Activated T-cell treated with anti-CD3 and anti-CD28 coated beads, Interleukin-2, amount 50 U/mL, for 72 hours (primary cell): ENCODE data around the gene LARP1. TPM values are rescaled to one million over a fixed set of nuclear protein-coding genes. Genes with fewer than 3 reads are reported as not detected.

Experiments
- total RNA-seq, 2 donors: library from RNA; stranded (reverse); gene quantifications; one replicate each; pipeline ENCODE4 v1.2.3, GENCODE V29; 2022

Gene LARP1
- total RNA-seq, 2 donors from 2014 or later, result 248 to 266 TPM

Other genes starting within 250 kb of the LARP1 start
- under 1 TPM in 1 of 2 donors, not detected in 1; 0.43 TPM for gene FAXDC2, start 95.2 kb downstream of the LARP1 start, total RNA-seq
- 10 to 100 TPM; 59.3 to 63.8 TPM for gene CNOT8, start 103.2 kb downstream of the LARP1 start, total RNA-seq
- gene GEMIN5, start 182.8 kb downstream of the LARP1 start, total RNA-seq, result 10 to 100 TPM; 14.4 to 15.8 TPM
- 10 to 100 TPM; 67.5 to 78.0 TPM for gene MRPL22, start 185.7 kb downstream of the LARP1 start, total RNA-seq